Stomach (tissue), 9 donors: ENCODE measurements around the gene TF. TPM values are rescaled to one million over a fixed set of nuclear protein-coding genes. Genes with fewer than 3 reads are reported as not detected.

Source experiments
- DNase-seq, 2 donors: peaks; one replicate each; pipeline versions ENCODE4 v3.0.0 to v3.0.0-alpha.2; 2013 to 2019
- H3K27ac ChIP-seq, 5 donors: fragments of 200-600 bp in 4 of 5; sonication (generic) in 4 of 5; one replicate each; pipeline ENCODE4 v1.5.1; 2013 to 2019; ENCODE audit warnings: mild to moderate bottlenecking in 1 of 5, moderate library complexity in 1 of 5
- H3K27me3 ChIP-seq, 3 donors: fragments of 200-600 bp; sonication (generic); one replicate each; pipeline ENCODE4 v1.5.1; 2017 to 2019; ENCODE audit warnings: mixed run types in 1 of 3
- H3K36me3 ChIP-seq, 4 donors: fragments of 200-600 bp; sonication (generic); 1 replicate in 3 of 4; 2 replicates in 1 of 4; pipeline ENCODE4 v1.5.1; 2016 to 2019
- H3K4me1 ChIP-seq, 4 donors: fragments of 200-600 bp; sonication (generic); one replicate each; pipeline ENCODE4 v1.5.1; 2016 to 2019
- H3K4me3 ChIP-seq, 4 donors: fragments of 200-600 bp; sonication (generic) in 3 of 4; one replicate each; pipeline ENCODE4 v1.5.1; 2016 to 2019; ENCODE audit warnings: mild to moderate bottlenecking in 1 of 4
- H3K9me3 ChIP-seq, 4 donors: fragments of 200-600 bp; sonication (generic); one replicate each; pipeline ENCODE4 v1.5.1; 2016 to 2019
- CTCF ChIP-seq, 7 experiments: fragments of 450-650 bp in 4 of 7; fragments of 200-600 bp in 3 of 7; sonication (generic) in 3 of 7; IDR thresholded peaks; one replicate each; pipeline ENCODE4 v1.5.1; 2016 to 2019; ENCODE audit warnings: antibody characterized with exemption in 7 of 7, control low read depth in 2 of 7, mild to moderate bottlenecking in 1 of 7
- EP300 ChIP-seq: sonication (generic); formaldehyde crosslinking; IDR thresholded peaks from one replicate; pipeline ENCODE4 v1.6.1; 2017; ENCODE audit warnings: antibody characterized with exemption
- POLR2A ChIP-seq, 4 donors: fragments of 450-650 bp; IDR thresholded peaks; one replicate each; pipeline ENCODE4 v1.6.1; 2016; ENCODE audit warnings: antibody characterized with exemption in 4 of 4, control low read depth in 2 of 4, mild to moderate bottlenecking in 1 of 4, moderate library complexity in 1 of 4
- POLR2AphosphoS5 ChIP-seq, 3 donors: sonication (generic); formaldehyde crosslinking; IDR thresholded peaks; one replicate each; pipeline ENCODE4 v1.6.1; 2016; ENCODE audit warnings: antibody characterized with exemption in 3 of 3
- WGBS, 5 donors: extraction: QIAGEN DNeasy Blood & Tissue Kit in 3 of 5; methylation state at CpG; one replicate each; pipeline versions ENCODE4 v1.1.5 to v1.1.7; 2013 to 2018; 5-methylcytosine and 5-hydroxymethylcytosine counted together
- intact Hi-C: fragments of 100-400 bp; cut with DNase I; formaldehyde crosslinking; loops from one replicate; pipeline ENCODE4 v1.15.1; 2023; ENCODE audit warnings: low total_unique reads
- polyA plus RNA-seq, 3 donors: library from polyadenylated mRNA; stranded (reverse); fragments of 200-250 nt; gene quantifications; one replicate each; pipeline ENCODE4 v1.2.3, GENCODE V29; 2013
- total RNA-seq, 5 donors: library from RNA; depleted of rRNA; stranded (reverse); fragments of >200 nt; gene quantifications; one replicate each; pipeline versions ENCODE4 v1.1.0 to v1.2.3, GENCODE V29; 2014 to 2016
- donor health status: healthy with polysubstance abuse.
- donor health status: Bipolar disorder and iron deficiency.
- donor health status: healthy.

TF gene
- total and polyA plus RNA-seq, 8 donors = under 0.01 to 16.2 (median 0.68) TPM; not detected in 1

GRCh38 chr3:133833267-133833666 lies 87.1 kb downstream of the TF start:
- Histone ChIP-seq H3K4me1 (no peaks in the 10 kb centered on the region), H3K4me3 (no peak overlapping the region), H3K36me3 (peaks cover 0 to 13% (median 5%) of the 10 kb centered on the region in 4 donors), H3K27me3 (no peaks in the 10 kb centered on the region), H3K27ac (no peak overlapping the region), H3K9me3 (no peaks in the 10 kb centered on the region)
- DNase-seq = no peak
- intact Hi-C loops = no loop called here
- WGBS, 5 donors = 84 to 100% (median 88%) methylated on average over 1 to 5 of the region's 5 CpGs
- TF ChIP-seq POLR2AphosphoS5 (IDR thresholded peaks at IDR 0.05) (no peak), EP300 (no peak), CTCF (IDR thresholded peaks at IDR 0.05) (no peak), POLR2A (IDR thresholded peaks at IDR 0.05) (no peak)

DNA sequence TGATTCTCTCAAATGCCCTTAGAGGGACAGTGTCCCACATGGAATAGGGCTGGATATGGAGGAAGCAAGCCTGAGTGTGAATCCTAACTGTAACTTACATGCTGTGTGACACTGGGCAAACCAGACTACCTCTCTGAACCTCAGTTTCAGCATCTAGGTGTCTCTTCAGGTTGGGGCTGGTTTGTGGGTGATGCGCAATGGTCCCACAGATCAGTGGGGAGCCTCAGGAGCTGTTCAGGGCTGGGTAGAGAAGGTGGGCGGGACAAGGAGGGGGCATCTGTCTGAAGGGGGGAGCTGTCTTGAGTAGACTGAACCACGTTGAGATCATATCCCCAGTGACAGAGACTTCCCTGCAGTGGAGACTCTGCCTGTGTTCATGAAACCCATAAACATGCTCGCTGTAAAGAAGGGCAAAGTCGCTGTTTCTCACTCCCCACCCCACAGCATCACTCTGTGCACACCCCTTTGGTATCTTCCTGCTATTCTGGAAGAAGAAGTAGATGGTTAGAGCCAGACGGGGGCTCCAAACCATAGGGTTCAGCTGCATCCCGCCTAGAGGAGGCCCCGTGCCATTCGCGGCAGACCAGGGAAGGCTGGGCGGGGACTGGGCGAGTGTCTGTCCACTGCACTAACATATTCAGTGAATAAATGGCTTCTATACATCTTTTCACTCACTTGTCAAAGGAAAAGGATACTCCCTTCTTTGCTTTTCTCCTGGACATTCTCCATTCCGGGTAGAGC lies 87.9 kb downstream of the TF start:
- H3K27me3 ChIP-seq = no peaks in the 10 kb centered on the region
- TF ChIP-seq POLR2A (IDR thresholded peaks at IDR 0.05) (no peak), POLR2AphosphoS5 (IDR thresholded peaks at IDR 0.05) (no peak), EP300 (no peak)
- peaks cover 0 to 19% (median 9%) of the 10 kb centered on the region in 4 donors for H3K36me3 ChIP-seq
- intact Hi-C loops = no loop called here
- no peak for DNase-seq
- H3K4me3 ChIP-seq = no peak overlapping the region
- no peaks in the 10 kb centered on the region for H3K4me1 ChIP-seq
- H3K27ac ChIP-seq = no peak overlapping the region
- H3K9me3 ChIP-seq = no peaks in the 10 kb centered on the region
- WGBS, 5 donors = 88 to 90% (median 89%) methylated on average over 13 of the region's 13 CpGs

DNA sequence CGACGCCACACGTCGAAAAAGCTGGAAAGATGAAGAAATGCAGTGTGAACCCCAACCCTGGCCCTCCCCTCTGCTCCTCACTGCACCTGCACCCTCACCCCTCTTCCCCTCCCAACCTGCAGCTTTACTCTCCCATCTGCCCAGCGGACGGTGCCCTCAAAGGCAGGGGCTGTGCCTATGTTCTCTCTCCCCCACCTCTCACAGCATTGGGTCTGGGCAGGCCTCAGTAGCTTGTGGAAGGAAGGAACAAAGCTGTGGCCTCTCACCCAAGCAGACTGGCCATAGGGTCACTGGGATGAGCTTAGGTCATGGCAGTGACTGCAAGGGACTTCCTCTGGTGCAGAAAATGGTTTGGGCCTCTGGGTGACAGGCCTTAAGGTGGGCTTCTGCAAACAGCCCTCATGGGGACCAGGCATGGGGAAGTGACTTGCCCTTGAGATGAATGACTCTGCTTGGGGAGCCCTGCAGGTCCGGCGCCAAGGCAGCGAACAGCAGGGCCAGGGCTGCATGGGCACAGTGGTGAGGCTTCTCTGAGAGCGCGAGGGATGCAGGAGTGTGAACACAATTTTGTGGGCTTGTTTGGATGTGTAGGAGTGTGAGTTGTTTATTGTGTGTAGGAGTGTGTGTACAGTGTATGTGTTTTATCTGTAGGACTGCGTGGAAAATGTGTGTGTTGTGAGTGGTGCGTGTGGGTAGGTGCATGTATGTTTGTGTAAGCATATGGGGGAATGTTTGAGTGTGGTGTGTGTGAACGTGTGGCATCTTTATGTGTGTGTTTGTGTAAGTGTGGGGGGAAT lies 88.6 kb downstream of the TF start:
- no peak overlapping the region for H3K27ac ChIP-seq
- H3K4me3 ChIP-seq = no peak overlapping the region
- H3K36me3 ChIP-seq = peaks cover 0 to 26% (median 11%) of the 10 kb centered on the region in 4 donors
- no peak for DNase-seq
- no peaks in the 10 kb centered on the region for H3K9me3 ChIP-seq
- H3K27me3 ChIP-seq = no peaks in the 10 kb centered on the region
- no peak for TF ChIP-seq POLR2AphosphoS5 (IDR thresholded peaks at IDR 0.05)
- H3K4me1 ChIP-seq = no peaks in the 10 kb centered on the region
- 90 to 94% (median 92%) methylated on average over 14 of the region's 14 CpGs for WGBS, 5 donors
- intact Hi-C loops = no loop called here

- no peak overlapping the region for H3K4me3 ChIP-seq
- TF ChIP-seq POLR2AphosphoS5 (IDR thresholded peaks at IDR 0.05) = no peak
- TF ChIP-seq CTCF (IDR thresholded peaks at IDR 0.05) = no peak
- TF ChIP-seq POLR2A (IDR thresholded peaks at IDR 0.05) = no peak
- no peak for TF ChIP-seq EP300
- WGBS, 5 donors = 88 to 92% (median 89%) methylated on average over 3 of the region's 3 CpGs
- H3K4me1 ChIP-seq = no peaks in the 10 kb centered on the region
- intact Hi-C loops = no loop called here
- H3K36me3 ChIP-seq = peaks cover 0 to 31% (median 11%) of the 10 kb centered on the region in 4 donors
- no peak overlapping the region for H3K27ac ChIP-seq
- no peaks in the 10 kb centered on the region for H3K27me3 ChIP-seq
- no peaks in the 10 kb centered on the region for H3K9me3 ChIP-seq
- DNase-seq = no peak
These were observed 89.2 kb downstream of the TF start for GRCh38 chr3:133835418-133835743.

- DNase-seq = no peak
- Histone ChIP-seq H3K27ac (no peak overlapping the region), H3K36me3 (peaks cover 0 to 33% (median 11%) of the 10 kb centered on the region in 4 donors), H3K4me3 (no peak overlapping the region), H3K27me3 (no peaks in the 10 kb centered on the region), H3K4me1 (no peaks in the 10 kb centered on the region), H3K9me3 (no peaks in the 10 kb centered on the region)
- WGBS, 5 donors = 75 to 90% (median 84%) methylated on average over 3 to 4 of the region's 4 CpGs
- no peak for TF ChIP-seq EP300
- TF ChIP-seq POLR2A (IDR thresholded peaks at IDR 0.05) = no peak
- TF ChIP-seq POLR2AphosphoS5 (IDR thresholded peaks at IDR 0.05) = no peak
- no peak for TF ChIP-seq CTCF (IDR thresholded peaks at IDR 0.05)
- intact Hi-C loops = no loop called here
These were observed 89.8 kb downstream of the TF start for GRCh38 chr3:133835961-133836360.
